Measurements from ENCODE around the gene DCST2. TPM values are rescaled to one million over a fixed set of nuclear protein-coding genes. Genes with fewer than 3 reads are reported as not detected.
A peak's percentile ranks its signal among the peaks of the same experiment; 100 is the strongest.

DCST2 gene
- total and polyA plus RNA-seq, 2 of the 8 experiments (the other 6 are each of a cell fraction or from before 2014, with no cell fraction given): 0.43 to 2.1 TPM

GRCh38 chr1:155001675-155002463 lies 31.7 kb downstream of the DCST2 start:
- CTCF ChIA-PET (ENCODE audit: partially characterized antibody): interaction anchor here (1.3 to 14.0 kb wide), 8 partner anchors 13 to 90 kb away, joined by 4 to 334 read pairs (median 112); partner anchors contain the start of genes CKS1B, EFNA4, FLAD1 and PBXIP1
- H2BK5ac ChIP-seq (ENCODE audit: low read depth, low read length): peak overlapping the region; percentile 87
- FAIRE-seq: no peak
- TF ChIP-seq EGR1 (IDR thresholded peaks at IDR 0.05; ENCODE audit: borderline replicate concordance, low read depth, low read length) (peak; percentile 21), CHD1 (IDR thresholded peaks at IDR 0.05; ENCODE audit: low read depth, low read length) (no peak), CHD2 (IDR thresholded peaks at IDR 0.05; ENCODE audit: low read length) (peak; percentile 77), CTBP2 (IDR thresholded peaks at IDR 0.05; ENCODE audit: borderline replicate concordance, insufficient read depth, insufficient read length, low read length) (peak; percentile 21), SIN3A (conservative IDR thresholded peaks at IDR 0.05 in 1 of 2, IDR thresholded peaks at IDR 0.05 in 1 of 2; ENCODE audit: low read depth in 1 of 2, low read length in 2 of 2) (peak in 1 of 2 experiments; percentile 71; a peak in 2 of 4 replicates), RAD21 (IDR thresholded peaks at IDR 0.05 in 1 of 2, conservative IDR thresholded peaks at IDR 0.05 in 1 of 2; ENCODE audit: low read depth in 2 of 2, low read length in 2 of 2) (peak; percentile 0 to 42; a peak in 3 of 4 replicates), PHF8 (conservative IDR thresholded peaks at IDR 0.05; ENCODE audit: low read depth, low read length) (0 out of 2 replicates have a peak, but pooled peaks have one; percentile 27)

More at GRCh38 chr1:155001675-155002463, 31.7 kb downstream of the DCST2 start:
- no peak overlapping the region for H2AFZ ChIP-seq (ENCODE audit: low read length)
- H2BK12ac ChIP-seq (ENCODE audit: low read depth, low read length): peak overlapping the region; percentile 80
- 3% methylated on average over 5 of the region's 38 CpGs; no CpG with 5 or more reads in 1 of the 2 experiments for WGBS, 2 experiments (ENCODE audit: extremely low coverage in 1 of 2, insufficient coverage in 1 of 2, insufficient read length in 1 of 2, insufficient replicate concordance in 2 of 2, low coverage in 1 of 2, low lambda C conversion rate in 2 of 2, missing lambda C conversion rate in 1 of 2)
- no peaks in the 10 kb centered on the region for H3K27me3 ChIP-seq (replicated peaks in 1 of 4; ENCODE audit: control insufficient read depth in 3 of 4, extremely low read depth in 1 of 4, insufficient read depth in 3 of 4, low read length in 3 of 4)
- no peak overlapping the region for H3K14ac ChIP-seq (ENCODE audit: insufficient read length)
- peak overlapping the region; percentile 79 to 87 for H3K4me2 ChIP-seq (ENCODE audit: insufficient read depth in 1 of 2, low read depth in 2 of 2, low read length in 2 of 2)
- DNase-seq (ENCODE audit: low read depth in 1 of 2, low spot score in 2 of 2): peak; percentile 97 to 99
- no peak overlapping the region for H2BK20ac ChIP-seq (ENCODE audit: low read length)
- H3K18ac ChIP-seq (ENCODE audit: extremely low read depth, low read length): peak overlapping the region; percentile 60; the same call in 1 of the 2 replicates
- H3K27ac ChIP-seq (ENCODE audit: low read depth, low read length): no peak overlapping the region; the same call in 1 of the 2 replicates
- H4K20me1 ChIP-seq (replicated peaks in 1 of 2; ENCODE audit: control insufficient read depth in 1 of 2, insufficient read depth in 2 of 2, low read length in 2 of 2): peaks cover 0 to 9% of the 10 kb centered on the region in 2 experiments
- peak overlapping the region in 2 of 4 experiments; percentile 43 to 60; a peak in 2 of 7 replicates for H3K9ac ChIP-seq (replicated peaks in 1 of 4; ENCODE audit: extremely low read depth in 1 of 4, low read depth in 3 of 4, low read length in 3 of 4)
- POLR2A ChIA-PET (ENCODE audit: partially characterized antibody): interaction anchor here (0.6 to 42.8 kb wide), 7 partner anchors 14 to 535 kb away, joined by 3 to 702 read pairs (median 4); partner anchors contain the start of genes CKS1B, EFNA3, EFNA4 and FLAD1
- H3K23me2 ChIP-seq (ENCODE audit: low read depth, low read length): peaks cover 18% of the 10 kb centered on the region; the same call in 1 of the 2 replicates
- no peak overlapping the region for H3K4ac ChIP-seq (replicated peaks; ENCODE audit: insufficient read length, low read depth, low read length)
- peaks cover 7% of the 10 kb centered on the region for H3K79me1 ChIP-seq (ENCODE audit: low read depth, low read length)
- H3K23ac ChIP-seq (ENCODE audit: insufficient read length): no peak overlapping the region
- peak overlapping the region; percentile 20 for H4K5ac ChIP-seq (ENCODE audit: insufficient read length, low read depth, low read length)
- no peak overlapping the region for H3K56ac ChIP-seq (replicated peaks; ENCODE audit: insufficient read length, low read depth, low read length)
- no peak overlapping the region for H2BK120ac ChIP-seq (replicated peaks; ENCODE audit: low read depth, low read length)
- H2AK5ac ChIP-seq (ENCODE audit: low read depth, low read length): no peak overlapping the region
- H3K4me1 ChIP-seq (replicated peaks in 1 of 4; ENCODE audit: control insufficient read depth in 3 of 4, insufficient read depth in 4 of 4, low read length in 3 of 4): peaks cover 6 to 18% (median 14%) of the 10 kb centered on the region in 4 experiments
- peaks cover 0 to 38% of the 10 kb centered on the region in 2 experiments; a peak in 2 of 4 replicates for H3K79me2 ChIP-seq (ENCODE audit: control insufficient read depth in 1 of 2, insufficient read depth in 2 of 2, low read length in 2 of 2)
- peak overlapping the region; percentile 62 to 87 (median 70) for H3K4me3 ChIP-seq (ENCODE audit: extremely low read depth in 1 of 4, insufficient read depth in 2 of 4, low read depth in 3 of 4, low read length in 4 of 4)
- H4K91ac ChIP-seq (replicated peaks; ENCODE audit: insufficient read length, low read length): no peak overlapping the region
- peaks cover 0 to 2% (median 0%) of the 10 kb centered on the region in 4 experiments; a peak in 2 of 8 replicates for H3K36me3 ChIP-seq (ENCODE audit: control insufficient read depth in 2 of 4, insufficient read depth in 4 of 4, low read length in 3 of 4)
- no peak overlapping the region for H2BK15ac ChIP-seq (ENCODE audit: low read length)
- no peaks in the 10 kb centered on the region for H3K9me3 ChIP-seq (ENCODE audit: insufficient read depth in 2 of 2, low read depth in 1 of 2, low read length in 1 of 2)
- peak overlapping the region; percentile 40; the same call in 1 of the 2 replicates for H4K8ac ChIP-seq (ENCODE audit: extremely low read depth, insufficient read depth, low read length)

All from H1 (cell line).